ENCODE results near the gene WDR17. TPM values are rescaled to one million over a fixed set of nuclear protein-coding genes. Genes with fewer than 3 reads are reported as not detected.

Gene WDR17
- total RNA-seq, 2 donors from 2014 or later: 1.2 to 1.6 TPM

DNA sequence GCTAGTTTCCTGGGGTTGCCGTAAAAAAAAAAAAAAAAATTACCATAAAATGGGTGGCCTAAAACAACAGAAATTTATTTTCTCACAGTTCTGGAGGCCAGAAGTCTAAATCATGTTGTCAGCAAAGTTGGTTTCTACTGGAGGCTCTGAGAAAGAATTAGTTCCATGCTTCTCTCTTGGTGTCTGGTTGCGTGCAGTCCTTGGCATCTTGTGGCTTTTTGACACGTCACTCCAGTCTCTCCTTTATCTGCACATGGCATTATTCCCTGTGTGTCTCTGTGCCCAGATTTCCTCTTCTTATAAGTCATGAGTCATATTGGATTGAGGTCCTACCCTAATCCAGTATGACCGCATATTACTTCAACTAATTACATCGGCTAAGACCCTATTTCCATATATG is 91.0 kb downstream of the WDR17 start:
- Histone ChIP-seq H3K27me3 (no peaks in the 10 kb centered on the region), H3K4me1 (no peaks in the 10 kb centered on the region), H3K27ac (no peak overlapping the region), H3K36me3 (no peaks in the 10 kb centered on the region), H3K4me3 (no peak overlapping the region), H3K9ac (ENCODE audit: low read depth in 2 of 2, low read length in 2 of 2) (no peak overlapping the region), H3K9me3 (no peaks in the 10 kb centered on the region)
- intact Hi-C loops (cut with DNase I): no loop called here
- no peak for DNase-seq
- TF ChIP-seq, protein P1, sequence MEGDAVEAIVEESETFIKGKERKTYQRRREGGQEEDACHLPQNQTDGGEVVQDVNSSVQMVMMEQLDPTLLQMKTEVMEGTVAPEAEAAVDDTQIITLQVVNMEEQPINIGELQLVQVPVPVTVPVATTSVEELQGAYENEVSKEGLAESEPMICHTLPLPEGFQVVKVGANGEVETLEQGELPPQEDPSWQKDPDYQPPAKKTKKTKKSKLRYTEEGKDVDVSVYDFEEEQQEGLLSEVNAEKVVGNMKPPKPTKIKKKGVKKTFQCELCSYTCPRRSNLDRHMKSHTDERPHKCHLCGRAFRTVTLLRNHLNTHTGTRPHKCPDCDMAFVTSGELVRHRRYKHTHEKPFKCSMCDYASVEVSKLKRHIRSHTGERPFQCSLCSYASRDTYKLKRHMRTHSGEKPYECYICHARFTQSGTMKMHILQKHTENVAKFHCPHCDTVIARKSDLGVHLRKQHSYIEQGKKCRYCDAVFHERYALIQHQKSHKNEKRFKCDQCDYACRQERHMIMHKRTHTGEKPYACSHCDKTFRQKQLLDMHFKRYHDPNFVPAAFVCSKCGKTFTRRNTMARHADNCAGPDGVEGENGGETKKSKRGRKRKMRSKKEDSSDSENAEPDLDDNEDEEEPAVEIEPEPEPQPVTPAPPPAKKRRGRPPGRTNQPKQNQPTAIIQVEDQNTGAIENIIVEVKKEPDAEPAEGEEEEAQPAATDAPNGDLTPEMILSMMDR (IDR thresholded peaks at IDR 0.05): no peak

DNA sequence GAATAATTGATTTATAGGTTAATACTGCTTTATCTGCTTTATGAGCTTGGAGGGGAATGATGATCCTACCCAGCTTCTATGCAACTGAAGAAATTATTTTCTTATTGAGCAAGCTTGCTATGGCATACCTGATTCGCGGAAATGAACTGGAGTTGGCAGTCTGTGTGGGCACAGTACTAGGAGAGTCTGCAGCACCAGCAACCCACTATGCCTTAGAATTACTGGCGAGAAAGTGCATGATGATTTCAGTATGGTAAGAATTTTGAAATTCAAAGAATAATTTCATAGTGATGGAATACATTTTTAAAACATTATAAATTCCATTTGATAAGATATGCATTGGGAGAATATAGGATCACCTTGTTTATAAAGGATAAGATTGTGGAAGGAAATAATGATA is 97.4 kb downstream of the WDR17 start:
- Histone ChIP-seq H3K9me3 (no peaks in the 10 kb centered on the region), H3K27ac (no peak overlapping the region), H3K4me1 (no peaks in the 10 kb centered on the region), H3K4me3 (no peak overlapping the region), H3K9ac (ENCODE audit: low read depth in 2 of 2, low read length in 2 of 2) (no peak overlapping the region), H3K36me3 (no peaks in the 10 kb centered on the region), H3K27me3 (no peaks in the 10 kb centered on the region)
- TF ChIP-seq, protein P1 (IDR thresholded peaks at IDR 0.05): no peak
- intact Hi-C loops (cut with DNase I): no loop called here
- no peak for DNase-seq

DNA sequence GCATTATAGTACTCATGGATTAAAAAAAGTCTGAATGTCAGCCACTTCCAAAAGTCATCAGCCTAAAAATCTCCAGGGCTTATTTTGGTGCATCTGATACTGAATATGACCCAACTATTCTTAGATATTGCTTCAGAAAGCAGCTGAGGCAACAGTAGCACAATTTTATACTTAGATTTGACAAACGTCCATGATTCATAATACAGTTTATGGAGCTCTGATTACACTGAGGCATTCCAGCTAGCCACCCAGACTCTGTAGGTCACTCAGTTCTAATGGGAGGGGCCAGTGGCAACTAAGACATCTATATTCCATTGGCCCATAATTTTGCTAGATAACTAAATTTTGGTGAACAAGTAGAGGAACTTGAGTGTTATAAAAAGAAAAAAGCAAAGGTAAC is 119.4 kb downstream of the WDR17 start:
- intact Hi-C loops (cut with DNase I): no loop called here
- Histone ChIP-seq H3K4me1 (no peaks in the 10 kb centered on the region), H3K27me3 (no peaks in the 10 kb centered on the region), H3K4me3 (no peak overlapping the region), H3K27ac (no peak overlapping the region), H3K9me3 (no peaks in the 10 kb centered on the region), H3K36me3 (no peaks in the 10 kb centered on the region), H3K9ac (ENCODE audit: low read depth in 2 of 2, low read length in 2 of 2) (no peak overlapping the region)
- no peak for DNase-seq
- TF ChIP-seq, protein P1 (IDR thresholded peaks at IDR 0.05): no peak

DNA sequence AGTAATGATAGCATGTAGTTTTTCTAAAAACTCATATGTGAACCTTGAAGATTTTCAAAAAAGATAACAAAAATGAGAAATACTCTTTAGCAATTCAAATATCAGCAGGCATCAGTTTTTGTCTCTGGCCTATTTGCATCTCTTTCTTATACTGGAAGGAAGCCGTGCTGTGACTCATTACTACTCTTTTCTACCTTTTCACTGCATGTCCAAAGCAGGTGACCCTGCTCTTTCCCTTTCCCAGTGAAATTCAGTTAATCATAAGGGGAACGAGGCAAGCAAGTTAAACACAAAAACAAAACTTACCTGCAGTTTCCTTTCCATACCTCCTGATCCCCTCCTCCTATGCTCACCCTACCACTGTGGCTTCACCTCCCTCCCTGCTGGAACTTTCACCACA is 120.4 kb downstream of the WDR17 start:
- Histone ChIP-seq H3K36me3 (no peaks in the 10 kb centered on the region), H3K9me3 (no peaks in the 10 kb centered on the region), H3K9ac (ENCODE audit: low read depth in 2 of 2, low read length in 2 of 2) (no peak overlapping the region), H3K27me3 (no peaks in the 10 kb centered on the region), H3K4me1 (no peaks in the 10 kb centered on the region), H3K4me3 (no peak overlapping the region), H3K27ac (no peak overlapping the region)
- TF ChIP-seq, protein P1 (IDR thresholded peaks at IDR 0.05): no peak
- no peak for DNase-seq
- intact Hi-C loops (cut with DNase I): no loop called here

DNA sequence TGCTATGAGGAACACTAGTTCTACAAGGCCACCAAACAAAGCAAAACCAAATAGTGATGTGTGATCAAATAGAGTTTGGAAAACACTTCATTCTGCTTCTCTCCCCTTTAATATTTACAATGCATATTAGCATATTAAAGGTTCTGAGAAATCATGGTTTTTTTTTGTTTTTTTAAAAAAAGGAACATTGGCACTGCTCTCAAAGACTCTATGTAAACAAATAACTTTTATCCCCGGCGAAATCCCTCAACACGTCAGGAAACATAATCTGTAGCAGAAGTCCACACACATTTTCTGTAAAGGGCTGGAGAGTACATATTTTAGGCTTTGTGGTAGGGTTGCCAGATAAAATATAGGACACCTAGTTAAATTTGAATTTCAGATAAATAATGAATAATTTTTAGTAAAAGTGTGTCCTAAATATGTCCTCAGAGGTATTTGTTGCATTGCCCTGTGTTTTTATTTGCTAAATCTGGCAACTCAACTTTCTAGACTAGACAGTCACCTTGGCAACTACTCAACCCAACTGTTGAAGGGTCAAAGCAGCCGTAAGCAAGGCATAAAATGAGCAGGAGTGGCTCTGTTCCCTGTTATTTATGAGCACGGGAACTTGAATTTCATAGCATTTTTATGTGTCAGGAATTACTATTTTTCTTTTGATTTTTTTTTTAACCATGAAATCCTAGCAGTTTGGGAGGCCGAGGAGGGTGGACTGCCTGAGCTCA is 121.2 kb downstream of the WDR17 start:
- no peaks in the 10 kb centered on the region for H3K36me3 ChIP-seq
- TF ChIP-seq, protein P1 (IDR thresholded peaks at IDR 0.05): no peak
- no peaks in the 10 kb centered on the region for H3K4me1 ChIP-seq
- no peak for DNase-seq
- no peaks in the 10 kb centered on the region for H3K27me3 ChIP-seq
- no peak overlapping the region for H3K4me3 ChIP-seq
- H3K27ac ChIP-seq: no peak overlapping the region
- intact Hi-C loops (cut with DNase I): no loop called here
- no peak overlapping the region for H3K9ac ChIP-seq (ENCODE audit: low read depth in 2 of 2, low read length in 2 of 2)
- no peaks in the 10 kb centered on the region for H3K9me3 ChIP-seq
